Inflammatory macrophage (primary cell): Measurements from ENCODE around the gene OTOP1.
A peak's percentile ranks its signal among the peaks of the same experiment; 100 is the strongest.
"Not testable (repeated sequence)": the region's sequence is repeated elsewhere in the genome, so short reads cannot be mapped to it uniquely, and the experiment has no call there.

ENCODE experiments used
- DNase-seq, 2 donors: peaks; one replicate each; pipeline ENCODE4 v3.0.0-alpha.2; 2020 to 2022

Gene OTOP1

GRCh38 chr4:4228356-4228668 is 1.6 kb upstream of the OTOP1 start:
- DNase-seq = no peak

GRCh38 chr4:4227510-4228355 is 1.0 kb upstream of the OTOP1 start:
- no peak for DNase-seq

- DNase-seq = no peak
Observed at GRCh38 chr4:4225915-4226605, 669 bp downstream of the OTOP1 start.

- DNase-seq = no peak
Observed at GRCh38 chr4:4217113-4217512, 9.6 kb downstream of the OTOP1 start.

- no peak for DNase-seq
Observed at GRCh38 chr4:4216648-4217047, 10.1 kb downstream of the OTOP1 start.

GRCh38 chr4:4213674-4214073 is 13.1 kb downstream of the OTOP1 start:
- not testable (repeated sequence) for DNase-seq

GRCh38 chr4:4206204-4206603 is 20.5 kb downstream of the OTOP1 start:
- no peak for DNase-seq

- DNase-seq = no peak
Observed at GRCh38 chr4:4204401-4204745, 22.4 kb downstream of the OTOP1 start.

- DNase-seq = no peak
Observed at GRCh38 chr4:4203688-4204400, 22.9 kb downstream of the OTOP1 start.

- DNase-seq = no peak
Observed at GRCh38 chr4:4202510-4202909, 24.2 kb downstream of the OTOP1 start.

- DNase-seq = no peak
Observed at GRCh38 chr4:4200624-4201023, 26.1 kb downstream of the OTOP1 start.

- DNase-seq = no peak
Observed at GRCh38 chr4:4195354-4195753, 31.4 kb downstream of the OTOP1 start.

- not testable (repeated sequence) for DNase-seq
Observed at GRCh38 chr4:4188557-4188956, 38.2 kb downstream of the OTOP1 start.

- DNase-seq = no peak
Observed at GRCh38 chr4:4185528-4185927, 41.2 kb downstream of the OTOP1 start.

- peak; percentile 19 to 38 for DNase-seq
Observed at GRCh38 chr4:4182835-4183568, 43.7 kb downstream of the OTOP1 start.

GRCh38 chr4:4170596-4171150 is 56.1 kb downstream of the OTOP1 start:
- DNase-seq = no peak

GRCh38 chr4:4167981-4168780 is 58.5 kb downstream of the OTOP1 start:
- DNase-seq = not testable (repeated sequence)

- not testable (repeated sequence) for DNase-seq
Observed at GRCh38 chr4:4166986-4167385, 59.7 kb downstream of the OTOP1 start.

- not testable (repeated sequence) for DNase-seq
Observed at GRCh38 chr4:4165701-4166392, 60.9 kb downstream of the OTOP1 start.

GRCh38 chr4:4164532-4165173 is 62.1 kb downstream of the OTOP1 start:
- not testable (repeated sequence) for DNase-seq

- not testable (repeated sequence) for DNase-seq
Observed at GRCh38 chr4:4162186-4162585, 64.5 kb downstream of the OTOP1 start.
